Measurements from ENCODE around the gene NAT9. TPM values are rescaled to one million over a fixed set of nuclear protein-coding genes. Genes with fewer than 3 reads are reported as not detected.

Gene NAT9
- total RNA-seq, 1 donor from 2014 or later, result 67.8 TPM

GRCh38 chr17:74760404-74761105, 15.6 kb downstream of the NAT9 start:
- H3K36me3 Mint-ChIP-seq (ENCODE audit: unreplicated experiment), result no peaks in the 10 kb centered on the region
- peak overlapping the region; percentile 72 for H3K27ac Mint-ChIP-seq (ENCODE audit: unreplicated experiment)
- no peaks in the 10 kb centered on the region for H3K27me3 Mint-ChIP-seq (ENCODE audit: unreplicated experiment)
- peaks cover 12% of the 10 kb centered on the region for H3K4me1 Mint-ChIP-seq (ENCODE audit: low read depth, unreplicated experiment)
- DNase-seq, result no peak
- H3K9me3 Mint-ChIP-seq (ENCODE audit: unreplicated experiment), result no peaks in the 10 kb centered on the region
- peak overlapping the region; percentile 38 for H3K4me3 Mint-ChIP-seq (ENCODE audit: unreplicated experiment)
- TF ChIP-seq, protein P1, sequence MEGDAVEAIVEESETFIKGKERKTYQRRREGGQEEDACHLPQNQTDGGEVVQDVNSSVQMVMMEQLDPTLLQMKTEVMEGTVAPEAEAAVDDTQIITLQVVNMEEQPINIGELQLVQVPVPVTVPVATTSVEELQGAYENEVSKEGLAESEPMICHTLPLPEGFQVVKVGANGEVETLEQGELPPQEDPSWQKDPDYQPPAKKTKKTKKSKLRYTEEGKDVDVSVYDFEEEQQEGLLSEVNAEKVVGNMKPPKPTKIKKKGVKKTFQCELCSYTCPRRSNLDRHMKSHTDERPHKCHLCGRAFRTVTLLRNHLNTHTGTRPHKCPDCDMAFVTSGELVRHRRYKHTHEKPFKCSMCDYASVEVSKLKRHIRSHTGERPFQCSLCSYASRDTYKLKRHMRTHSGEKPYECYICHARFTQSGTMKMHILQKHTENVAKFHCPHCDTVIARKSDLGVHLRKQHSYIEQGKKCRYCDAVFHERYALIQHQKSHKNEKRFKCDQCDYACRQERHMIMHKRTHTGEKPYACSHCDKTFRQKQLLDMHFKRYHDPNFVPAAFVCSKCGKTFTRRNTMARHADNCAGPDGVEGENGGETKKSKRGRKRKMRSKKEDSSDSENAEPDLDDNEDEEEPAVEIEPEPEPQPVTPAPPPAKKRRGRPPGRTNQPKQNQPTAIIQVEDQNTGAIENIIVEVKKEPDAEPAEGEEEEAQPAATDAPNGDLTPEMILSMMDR (IDR thresholded peaks at IDR 0.05; ENCODE audit: partially characterized antibody, unreplicated experiment), result no peak

DNA sequence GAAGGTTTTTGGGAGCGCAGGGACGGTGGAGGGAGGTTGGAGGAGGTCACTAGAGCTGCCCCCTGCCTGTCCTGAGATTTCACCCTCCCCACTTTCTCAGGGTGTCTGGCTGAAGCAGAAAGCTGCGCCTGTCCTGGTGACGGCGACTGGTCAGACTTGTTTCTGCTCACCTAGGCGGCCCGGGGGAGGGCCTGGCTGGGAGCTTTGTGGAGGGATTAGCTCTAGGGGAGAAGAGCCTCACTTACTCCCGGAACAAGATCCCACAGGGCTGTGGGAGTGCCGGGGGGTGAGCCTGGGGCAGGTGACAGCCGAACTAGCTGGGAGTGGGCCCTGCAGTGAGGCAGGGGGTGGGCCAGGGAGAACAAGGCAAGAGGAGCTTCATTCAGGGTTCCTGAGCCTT, 16.2 kb downstream of the NAT9 start:
- H3K9me3 Mint-ChIP-seq (ENCODE audit: unreplicated experiment), result no peaks in the 10 kb centered on the region
- TF ChIP-seq, protein P1 (IDR thresholded peaks at IDR 0.05; ENCODE audit: partially characterized antibody, unreplicated experiment), result no peak
- no peak overlapping the region for H3K4me3 Mint-ChIP-seq (ENCODE audit: unreplicated experiment)
- no peak overlapping the region for H3K27ac Mint-ChIP-seq (ENCODE audit: unreplicated experiment)
- H3K4me1 Mint-ChIP-seq (ENCODE audit: low read depth, unreplicated experiment), result peaks cover 12% of the 10 kb centered on the region
- H3K27me3 Mint-ChIP-seq (ENCODE audit: unreplicated experiment), result no peaks in the 10 kb centered on the region
- DNase-seq, result no peak
- no peaks in the 10 kb centered on the region for H3K36me3 Mint-ChIP-seq (ENCODE audit: unreplicated experiment)

DNA sequence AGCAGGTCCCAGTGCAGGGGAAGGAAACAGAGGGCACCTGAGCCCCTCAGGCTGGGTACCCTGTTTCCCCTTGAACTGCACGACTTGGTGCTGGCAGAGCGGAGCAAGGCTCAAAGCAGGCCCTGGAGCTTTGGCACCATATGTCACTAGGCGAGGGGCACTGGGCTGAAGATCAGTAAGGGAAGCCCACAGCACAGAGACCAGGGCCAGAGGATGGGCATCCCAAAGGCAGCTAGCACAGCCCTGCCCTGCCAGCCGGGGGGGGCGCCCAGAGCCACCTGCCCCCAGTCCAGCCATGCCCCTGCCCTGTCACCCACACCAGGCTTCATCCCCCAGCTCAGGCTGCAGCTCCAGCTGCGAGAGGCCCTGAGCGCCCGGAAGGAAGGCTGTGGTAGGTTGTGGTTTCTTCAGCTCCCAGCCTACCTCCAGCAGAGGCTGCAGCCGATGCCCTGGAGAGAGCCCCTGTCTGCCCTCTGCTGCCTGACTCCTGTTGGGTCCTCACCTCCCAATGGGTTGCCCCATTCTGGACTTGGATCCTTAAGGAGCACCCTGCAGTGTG, 16.8 kb downstream of the NAT9 start:
- Mint-ChIP-seq H3K9me3 (ENCODE audit: unreplicated experiment) (no peaks in the 10 kb centered on the region), H3K4me3 (ENCODE audit: unreplicated experiment) (no peak overlapping the region), H3K4me1 (ENCODE audit: low read depth, unreplicated experiment) (peaks cover 12% of the 10 kb centered on the region), H3K36me3 (ENCODE audit: unreplicated experiment) (no peaks in the 10 kb centered on the region), H3K27ac (ENCODE audit: unreplicated experiment) (peak overlapping the region; percentile 43), H3K27me3 (ENCODE audit: unreplicated experiment) (no peaks in the 10 kb centered on the region)
- DNase-seq, result no peak
- TF ChIP-seq, protein P1 (IDR thresholded peaks at IDR 0.05; ENCODE audit: partially characterized antibody, unreplicated experiment), result no peak

DNA sequence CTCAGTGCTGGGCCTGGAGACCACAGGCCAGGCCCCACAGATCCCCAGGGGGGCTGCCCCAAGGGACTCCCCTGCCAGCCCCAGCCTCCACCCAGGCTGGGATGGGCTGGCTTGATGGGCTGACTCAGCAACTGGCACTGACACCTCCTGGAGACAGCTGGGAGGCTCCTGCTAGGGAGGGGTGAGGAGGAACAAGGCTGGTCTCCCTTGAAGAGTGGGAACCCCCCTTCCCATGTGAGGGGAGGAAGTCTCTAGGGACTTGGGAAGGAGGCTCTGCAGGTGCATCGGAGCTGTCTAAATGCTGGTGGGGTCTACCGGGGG, 17.3 kb downstream of the NAT9 start:
- DNase-seq, result no peak
- H3K27ac Mint-ChIP-seq (ENCODE audit: unreplicated experiment), result peak overlapping the region; percentile 43
- H3K36me3 Mint-ChIP-seq (ENCODE audit: unreplicated experiment), result no peaks in the 10 kb centered on the region
- no peak overlapping the region for H3K4me3 Mint-ChIP-seq (ENCODE audit: unreplicated experiment)
- TF ChIP-seq, protein P1 (IDR thresholded peaks at IDR 0.05; ENCODE audit: partially characterized antibody, unreplicated experiment), result no peak
- no peaks in the 10 kb centered on the region for H3K9me3 Mint-ChIP-seq (ENCODE audit: unreplicated experiment)
- H3K4me1 Mint-ChIP-seq (ENCODE audit: low read depth, unreplicated experiment), result peaks cover 12% of the 10 kb centered on the region
- H3K27me3 Mint-ChIP-seq (ENCODE audit: unreplicated experiment), result peaks cover 2% of the 10 kb centered on the region

All from glutamatergic neuron (in vitro differentiated cells).